Measurements from ENCODE around the gene GHRH. TPM values are rescaled to one million over a fixed set of nuclear protein-coding genes. Genes with fewer than 3 reads are reported as not detected.

The GHRH gene
- total and polyA plus RNA-seq, 2 experiments from 2014 or later, result not detected

DNA sequence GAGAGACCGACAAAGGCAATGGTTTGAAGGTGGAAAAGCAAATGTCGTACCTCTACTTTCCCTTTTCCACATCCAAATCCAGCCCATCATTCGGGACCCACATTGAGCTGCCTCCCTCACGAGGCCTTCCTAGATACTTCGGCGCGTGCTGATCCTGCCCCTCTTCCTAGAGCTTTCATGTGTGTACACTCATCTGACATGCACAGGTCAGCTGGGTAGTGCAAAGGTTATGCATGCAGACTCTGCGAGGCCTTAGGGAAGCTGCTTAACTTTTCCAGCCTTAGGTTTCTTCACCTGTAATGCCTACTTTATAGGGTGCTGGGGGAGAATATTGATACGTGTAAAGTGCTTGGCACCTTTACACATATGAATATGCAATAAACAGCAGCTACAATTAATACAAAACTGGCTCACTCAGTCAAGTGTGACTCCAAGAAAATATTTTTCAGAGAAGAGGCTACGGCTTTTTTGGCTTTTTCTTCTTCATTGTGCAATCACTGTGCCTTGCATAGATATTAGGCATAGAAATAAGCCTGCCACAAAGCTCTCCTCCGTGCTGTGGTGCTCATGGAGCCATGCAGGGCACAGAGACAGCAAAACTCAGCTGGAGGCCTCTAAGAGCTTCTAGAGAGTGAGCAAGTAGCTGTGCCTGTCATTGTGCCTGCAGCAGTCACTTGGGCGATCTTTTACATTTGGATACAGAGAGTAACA is 24.2 kb upstream of the GHRH start:
- Histone ChIP-seq H2AFZ (no peak overlapping the region), H3K27ac (peak overlapping the region; percentile 21), H3K9me3 (ENCODE audit: low read depth) (no peaks in the 10 kb centered on the region), H4K20me1 (ENCODE audit: insufficient read depth, poor library complexity, severe bottlenecking) (no peaks in the 10 kb centered on the region), H3K4me3 (no peak overlapping the region), H3K27me3 (no peaks in the 10 kb centered on the region), H3K4me2 (no peak overlapping the region), H3K4me1 (ENCODE audit: insufficient read depth) (peaks cover 17% of the 10 kb centered on the region), H3K79me2 (peaks cover 12% of the 10 kb centered on the region), H3K36me3 (replicated peaks; ENCODE audit: insufficient read depth, low read depth) (no peaks in the 10 kb centered on the region), H3K9me2 (replicated peaks; ENCODE audit: insufficient read depth) (no peaks in the 10 kb centered on the region)
- WGBS (ENCODE audit: low lambda C conversion rate, missing lambda C conversion rate), result 75% methylated on average over 12 of the region's 12 CpGs
- TF ChIP-seq CTCF (IDR thresholded peaks at IDR 0.05; ENCODE audit: poor library complexity) (no peak), EZH2phosphoT487 (IDR thresholded peaks at IDR 0.05; ENCODE audit: low read depth, severe bottlenecking, unreplicated experiment) (no peak), EZH2 (IDR thresholded peaks at IDR 0.05; ENCODE audit: borderline replicate concordance) (no peak)
- DNase-seq (ENCODE audit: low spot score), result no peak

DNA sequence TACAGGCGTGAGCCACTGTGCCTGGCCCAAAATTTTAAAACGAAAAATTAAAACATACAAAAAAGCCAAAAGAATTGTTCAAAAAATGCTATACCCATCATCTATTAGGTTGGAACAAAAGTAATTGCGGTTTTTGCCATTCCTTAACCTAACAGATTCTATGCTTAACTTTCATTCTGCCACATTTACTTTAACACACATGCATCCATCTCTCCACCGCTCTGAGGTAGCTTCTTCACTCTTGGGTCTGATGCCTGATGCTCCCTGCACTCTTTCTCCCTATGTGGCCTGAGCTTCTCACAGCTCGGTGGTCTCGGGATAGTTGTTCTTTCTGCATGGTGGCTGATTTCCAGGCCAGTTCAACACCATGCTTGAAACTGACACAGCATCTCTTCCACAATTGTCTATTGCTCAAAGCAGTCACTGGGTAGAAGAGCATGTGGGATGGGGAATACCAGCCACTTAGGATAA is 23.1 kb upstream of the GHRH start:
- Histone ChIP-seq H3K79me2 (peaks cover 1% of the 10 kb centered on the region), H3K27ac (no peak overlapping the region), H3K4me1 (ENCODE audit: insufficient read depth) (peaks cover 17% of the 10 kb centered on the region), H3K9me3 (ENCODE audit: low read depth) (no peaks in the 10 kb centered on the region), H2AFZ (no peak overlapping the region), H4K20me1 (ENCODE audit: insufficient read depth, poor library complexity, severe bottlenecking) (no peaks in the 10 kb centered on the region), H3K36me3 (replicated peaks; ENCODE audit: insufficient read depth, low read depth) (no peaks in the 10 kb centered on the region), H3K9me2 (replicated peaks; ENCODE audit: insufficient read depth) (no peaks in the 10 kb centered on the region), H3K27me3 (no peaks in the 10 kb centered on the region), H3K4me3 (no peak overlapping the region), H3K4me2 (no peak overlapping the region)
- no peak for TF ChIP-seq EZH2phosphoT487 (IDR thresholded peaks at IDR 0.05; ENCODE audit: low read depth, severe bottlenecking, unreplicated experiment)
- no peak for TF ChIP-seq EZH2 (IDR thresholded peaks at IDR 0.05; ENCODE audit: borderline replicate concordance)
- no peak for TF ChIP-seq CTCF (IDR thresholded peaks at IDR 0.05; ENCODE audit: poor library complexity)
- no peak for DNase-seq (ENCODE audit: low spot score)
- WGBS (ENCODE audit: low lambda C conversion rate, missing lambda C conversion rate), result 92% methylated on average over 6 of the region's 6 CpGs

DNA sequence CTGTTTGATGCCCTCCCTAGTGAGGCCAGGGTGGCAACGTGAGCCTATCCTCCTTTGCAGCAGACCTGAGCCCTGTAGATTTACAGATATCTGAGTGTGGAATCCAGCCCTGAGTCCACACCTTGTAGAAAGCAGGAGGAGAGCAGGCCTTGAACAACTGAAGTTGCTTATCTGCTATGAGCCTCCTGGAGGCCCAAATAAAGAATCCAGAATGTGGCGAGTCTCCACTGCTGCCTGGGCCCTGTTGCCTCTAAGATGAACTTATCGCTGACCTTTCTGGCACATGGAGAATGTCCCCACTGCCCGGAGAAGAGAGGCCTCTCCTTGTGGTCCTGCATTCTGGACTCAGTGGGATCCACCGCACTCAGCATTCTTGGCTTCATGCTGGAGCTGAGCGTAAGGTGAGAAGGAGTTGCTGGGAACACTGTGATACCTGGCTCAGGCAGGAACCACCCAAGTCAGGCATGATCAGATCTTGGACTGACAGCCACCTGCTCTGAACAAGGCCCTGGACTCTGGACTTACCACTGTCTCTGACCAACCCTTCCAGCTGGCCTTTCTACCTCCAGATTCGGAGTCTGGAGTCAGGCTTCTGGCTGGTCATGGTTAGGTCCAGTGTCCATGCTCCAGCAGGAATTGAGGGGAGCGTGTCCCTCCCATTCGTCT is 22.0 kb upstream of the GHRH start:
- Histone ChIP-seq H3K4me2 (no peak overlapping the region), H3K36me3 (replicated peaks; ENCODE audit: insufficient read depth, low read depth) (no peaks in the 10 kb centered on the region), H4K20me1 (ENCODE audit: insufficient read depth, poor library complexity, severe bottlenecking) (no peaks in the 10 kb centered on the region), H3K4me3 (no peak overlapping the region), H3K9me3 (ENCODE audit: low read depth) (no peaks in the 10 kb centered on the region), H3K27ac (peak overlapping the region; percentile 76), H2AFZ (peak overlapping the region; percentile 13), H3K27me3 (no peaks in the 10 kb centered on the region), H3K9me2 (replicated peaks; ENCODE audit: insufficient read depth) (no peaks in the 10 kb centered on the region), H3K4me1 (ENCODE audit: insufficient read depth) (peaks cover 17% of the 10 kb centered on the region), H3K79me2 (no peaks in the 10 kb centered on the region)
- WGBS (ENCODE audit: low lambda C conversion rate, missing lambda C conversion rate), result 95% methylated on average over 9 of the region's 9 CpGs
- no peak for TF ChIP-seq EZH2phosphoT487 (IDR thresholded peaks at IDR 0.05; ENCODE audit: low read depth, severe bottlenecking, unreplicated experiment)
- TF ChIP-seq EZH2 (IDR thresholded peaks at IDR 0.05; ENCODE audit: borderline replicate concordance), result no peak
- TF ChIP-seq CTCF (IDR thresholded peaks at IDR 0.05; ENCODE audit: poor library complexity), result no peak
- peak; percentile 27 for DNase-seq (ENCODE audit: low spot score)

All from hepatocyte (in vitro differentiated cells).